HepG2 (cell line): Measurements from ENCODE around the gene RETN. TPM values are rescaled to one million over a fixed set of nuclear protein-coding genes. Genes with fewer than 3 reads are reported as not detected.

Experiments
- GZF1 ChIP-seq: sonication (generic); formaldehyde crosslinking; IDR thresholded peaks from 2 replicates; pipeline ENCODE4 v1.5.1; 2020; ENCODE audit warnings: mild to moderate bottlenecking, missing genetic modification reagents
- HES4 ChIP-seq: sonication (generic); formaldehyde crosslinking; IDR thresholded peaks from 2 replicates; pipeline ENCODE4 v1.9.0; 2021; ENCODE audit warnings: mild to moderate bottlenecking, missing genetic modification reagents, borderline replicate concordance
- MLLT10 ChIP-seq: sonication (generic); formaldehyde crosslinking; IDR thresholded peaks from 2 replicates; pipeline ENCODE4 v1.4.0; 2020; ENCODE audit warnings: missing genetic modification reagents
- TP53 ChIP-seq: sonication (generic); formaldehyde crosslinking; conservative IDR thresholded peaks from 2 replicates; pipeline ENCODE4 v1.4.0; 2020; ENCODE audit warnings: missing genetic modification reagents
- WIZ ChIP-seq: sonication (generic); formaldehyde crosslinking; IDR thresholded peaks from 2 replicates; pipeline ENCODE4 v1.5.1; 2020; ENCODE audit warnings: mild to moderate bottlenecking, missing genetic modification reagents
- YEATS4 ChIP-seq: sonication (generic); formaldehyde crosslinking; IDR thresholded peaks from 2 replicates; pipeline ENCODE4 v1.4.0; 2020; ENCODE audit warnings: missing genetic modification reagents, borderline replicate concordance
- ZFP90 ChIP-seq: sonication (generic); formaldehyde crosslinking; IDR thresholded peaks from 2 replicates; pipeline ENCODE4 v1.8.0; 2022; ENCODE audit warnings: missing genetic modification reagents, mild to moderate bottlenecking, inconsistent platforms, borderline replicate concordance
- ZNF274 ChIP-seq: sonication (generic); formaldehyde crosslinking; IDR thresholded peaks from 2 replicates; pipeline ENCODE4 v1.5.1; 2020; ENCODE audit warnings: mild to moderate bottlenecking, missing genetic modification reagents
- ZNF557 ChIP-seq: sonication (generic); formaldehyde crosslinking; IDR thresholded peaks from 2 replicates; pipeline ENCODE4 v1.4.0; 2020; ENCODE audit warnings: missing genetic modification reagents
- ZNF562 ChIP-seq: sonication (generic); formaldehyde crosslinking; IDR thresholded peaks from 2 replicates; pipeline ENCODE4 v1.8.0; 2022; ENCODE audit warnings: missing genetic modification reagents, borderline replicate concordance
- ZNF839 ChIP-seq: sonication (generic); formaldehyde crosslinking; IDR thresholded peaks from 2 replicates; pipeline ENCODE4 v1.4.0; 2020; ENCODE audit warnings: missing genetic modification reagents, mild to moderate bottlenecking, borderline replicate concordance
- polyA plus RNA-seq, 8 experiments: library from polyadenylated mRNA; depleted of rRNA in 3 of 8; stranded (reverse) in 7 of 8; unstranded in 1 of 8; fragments of >200 nt; fragmentation: Illumina TruSeq in 4 of 8; extraction: Trizol in 4 of 8; gene quantifications; 2 replicates each; pipeline versions ENCODE4 v1.2.1 to v1.2.3, GENCODE V29; 2011 to 2016; ENCODE audit warnings: low read depth in 4 of 8, missing spikeins in 1 of 8, mixed read lengths in 1 of 8; ENCODE audit not compliant: insufficient read depth in 1 of 8
- total RNA-seq, 5 experiments: library from RNA; depleted of rRNA; stranded (reverse); fragments of >200 nt; fragmentation: Illumina TruSeq; extraction: Trizol; gene quantifications; 2 replicates each; pipeline ENCODE4 v1.2.3, GENCODE V29; 2016; ENCODE audit warnings: low read depth in 1 of 5
- TF ChIP-seq, protein P1 (sequence below), 2 experiments: fragments of 450-650 bp in 1 of 2; sonication (generic) in 1 of 2; formaldehyde crosslinking in 1 of 2; IDR thresholded peaks; 2 replicates each; pipeline versions ENCODE4 v1.6.1 to v1.8.0; 2016 to 2022; ENCODE audit warnings: antibody characterized with exemption in 1 of 2, mild to moderate bottlenecking in 1 of 2, missing genetic modification reagents in 1 of 2
- TF ChIP-seq, protein P2 (sequence below): sonication (generic); formaldehyde crosslinking; conservative IDR thresholded peaks from 2 replicates; pipeline ENCODE4 v1.8.0; 2022; ENCODE audit warnings: missing genetic modification reagents
- TF ChIP-seq, protein P3 (sequence below): IDR thresholded peaks from 2 replicates; pipeline ENCODE4 v1.6.1; 2016; ENCODE audit warnings: missing compliant biosample characterization, missing genetic modification reagents, borderline replicate concordance

The RETN gene
- total and polyA plus RNA-seq, 2 of the 13 experiments (the other 11 are each of a cell fraction or from before 2014, with no cell fraction given): not detected

DNA sequence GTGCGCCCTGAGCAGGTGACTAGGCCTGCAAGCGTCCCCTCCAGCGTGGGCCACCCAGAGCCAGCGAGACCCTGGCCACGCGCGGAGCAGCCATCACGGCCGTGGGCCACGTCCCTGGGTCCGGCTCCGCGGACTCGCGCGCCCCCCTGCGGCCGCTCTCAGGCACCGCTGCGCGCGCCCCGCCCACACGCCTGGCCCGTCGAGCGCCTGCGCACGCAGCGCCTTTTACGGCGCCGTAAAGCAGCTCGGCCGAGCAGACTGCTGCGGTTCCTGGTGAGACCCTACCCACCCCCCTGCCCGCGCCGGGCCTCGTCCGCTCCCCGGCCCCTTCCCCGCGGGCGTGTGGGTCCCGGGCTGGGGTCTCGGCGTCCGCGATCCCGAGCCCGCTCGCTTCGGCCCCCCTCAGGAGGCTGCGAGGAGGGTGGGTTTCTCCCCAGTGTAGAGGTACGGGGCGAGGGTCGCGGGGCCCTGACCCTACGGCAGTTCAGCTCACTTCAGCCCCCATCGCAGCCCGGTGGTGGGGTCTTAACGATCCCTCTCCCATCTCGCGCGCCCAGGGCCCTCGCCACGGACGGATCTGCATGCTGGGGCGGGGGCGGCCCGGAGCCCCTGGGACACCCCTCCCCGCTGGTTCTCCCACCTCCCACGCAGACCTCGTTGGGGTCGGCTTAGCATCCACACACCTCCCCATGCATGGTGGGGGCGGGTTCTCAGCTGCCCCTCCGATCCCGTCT lies 11.9 kb downstream of the RETN start, which contains the start of gene TRAPPC5 (continued):
- TF ChIP-seq, protein P1, sequence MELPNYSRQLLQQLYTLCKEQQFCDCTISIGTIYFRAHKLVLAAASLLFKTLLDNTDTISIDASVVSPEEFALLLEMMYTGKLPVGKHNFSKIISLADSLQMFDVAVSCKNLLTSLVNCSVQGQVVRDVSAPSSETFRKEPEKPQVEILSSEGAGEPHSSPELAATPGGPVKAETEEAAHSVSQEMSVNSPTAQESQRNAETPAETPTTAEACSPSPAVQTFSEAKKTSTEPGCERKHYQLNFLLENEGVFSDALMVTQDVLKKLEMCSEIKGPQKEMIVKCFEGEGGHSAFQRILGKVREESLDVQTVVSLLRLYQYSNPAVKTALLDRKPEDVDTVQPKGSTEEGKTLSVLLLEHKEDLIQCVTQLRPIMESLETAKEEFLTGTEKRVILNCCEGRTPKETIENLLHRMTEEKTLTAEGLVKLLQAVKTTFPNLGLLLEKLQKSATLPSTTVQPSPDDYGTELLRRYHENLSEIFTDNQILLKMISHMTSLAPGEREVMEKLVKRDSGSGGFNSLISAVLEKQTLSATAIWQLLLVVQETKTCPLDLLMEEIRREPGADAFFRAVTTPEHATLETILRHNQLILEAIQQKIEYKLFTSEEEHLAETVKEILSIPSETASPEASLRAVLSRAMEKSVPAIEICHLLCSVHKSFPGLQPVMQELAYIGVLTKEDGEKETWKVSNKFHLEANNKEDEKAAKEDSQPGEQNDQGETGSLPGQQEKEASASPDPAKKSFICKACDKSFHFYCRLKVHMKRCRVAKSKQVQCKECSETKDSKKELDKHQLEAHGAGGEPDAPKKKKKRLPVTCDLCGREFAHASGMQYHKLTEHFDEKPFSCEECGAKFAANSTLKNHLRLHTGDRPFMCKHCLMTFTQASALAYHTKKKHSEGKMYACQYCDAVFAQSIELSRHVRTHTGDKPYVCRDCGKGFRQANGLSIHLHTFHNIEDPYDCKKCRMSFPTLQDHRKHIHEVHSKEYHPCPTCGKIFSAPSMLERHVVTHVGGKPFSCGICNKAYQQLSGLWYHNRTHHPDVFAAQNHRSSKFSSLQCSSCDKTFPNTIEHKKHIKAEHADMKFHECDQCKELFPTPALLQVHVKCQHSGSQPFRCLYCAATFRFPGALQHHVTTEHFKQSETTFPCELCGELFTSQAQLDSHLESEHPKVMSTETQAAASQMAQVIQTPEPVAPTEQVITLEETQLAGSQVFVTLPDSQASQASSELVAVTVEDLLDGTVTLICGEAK (IDR thresholded peaks at IDR 0.05): no peak
- TF ChIP-seq, protein P1 (CRISPR knock-in tag; IDR thresholded peaks at IDR 0.05): peak; percentile 30; the same call in 1 of the 2 replicates
- 0 out of 2 replicates have a peak, but pooled peaks have one; percentile 11 for TF ChIP-seq ZNF839
- TF ChIP-seq HES4: peak; percentile 66; the same call in 1 of the 2 replicates
- TF ChIP-seq YEATS4 (CRISPR knock-in tag): peak; percentile 81; the same call in 1 of the 2 replicates
- TF ChIP-seq, protein P2, sequence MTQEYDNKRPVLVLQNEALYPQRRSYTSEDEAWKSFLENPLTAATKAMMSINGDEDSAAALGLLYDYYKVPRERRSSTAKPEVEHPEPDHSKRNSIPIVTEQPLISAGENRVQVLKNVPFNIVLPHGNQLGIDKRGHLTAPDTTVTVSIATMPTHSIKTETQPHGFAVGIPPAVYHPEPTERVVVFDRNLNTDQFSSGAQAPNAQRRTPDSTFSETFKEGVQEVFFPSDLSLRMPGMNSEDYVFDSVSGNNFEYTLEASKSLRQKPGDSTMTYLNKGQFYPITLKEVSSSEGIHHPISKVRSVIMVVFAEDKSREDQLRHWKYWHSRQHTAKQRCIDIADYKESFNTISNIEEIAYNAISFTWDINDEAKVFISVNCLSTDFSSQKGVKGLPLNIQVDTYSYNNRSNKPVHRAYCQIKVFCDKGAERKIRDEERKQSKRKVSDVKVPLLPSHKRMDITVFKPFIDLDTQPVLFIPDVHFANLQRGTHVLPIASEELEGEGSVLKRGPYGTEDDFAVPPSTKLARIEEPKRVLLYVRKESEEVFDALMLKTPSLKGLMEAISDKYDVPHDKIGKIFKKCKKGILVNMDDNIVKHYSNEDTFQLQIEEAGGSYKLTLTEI: no peak
- TF ChIP-seq, protein P3, sequence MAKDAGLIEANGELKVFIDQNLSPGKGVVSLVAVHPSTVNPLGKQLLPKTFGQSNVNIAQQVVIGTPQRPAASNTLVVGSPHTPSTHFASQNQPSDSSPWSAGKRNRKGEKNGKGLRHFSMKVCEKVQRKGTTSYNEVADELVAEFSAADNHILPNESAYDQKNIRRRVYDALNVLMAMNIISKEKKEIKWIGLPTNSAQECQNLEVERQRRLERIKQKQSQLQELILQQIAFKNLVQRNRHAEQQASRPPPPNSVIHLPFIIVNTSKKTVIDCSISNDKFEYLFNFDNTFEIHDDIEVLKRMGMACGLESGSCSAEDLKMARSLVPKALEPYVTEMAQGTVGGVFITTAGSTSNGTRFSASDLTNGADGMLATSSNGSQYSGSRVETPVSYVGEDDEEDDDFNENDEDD (CRISPR knock-in tag): no peak
- TF ChIP-seq WIZ (CRISPR knock-in tag): no peak
- no peak for TF ChIP-seq TP53 (CRISPR knock-in tag)
- no peak for TF ChIP-seq MLLT10
- TF ChIP-seq ZNF274 (CRISPR knock-in tag): peak; percentile 87
- no peak for TF ChIP-seq ZFP90 (CRISPR knock-in tag)
- 0 out of 2 replicates have a peak, but pooled peaks have one; percentile 1 for TF ChIP-seq GZF1
- TF ChIP-seq ZNF562 (CRISPR knock-in tag): no peak
- TF ChIP-seq ZNF557 (CRISPR knock-in tag): no peak
